Stomach (tissue), 4 donors: ENCODE results near the gene NPIPB8.
"Not testable (repeated sequence)": the region's sequence is repeated elsewhere in the genome, so short reads cannot be mapped to it uniquely, and the experiment has no call there.

Experiments
- EP300 ChIP-seq: sonication (generic); formaldehyde crosslinking; IDR thresholded peaks from one replicate; pipeline ENCODE4 v1.6.1; 2017; ENCODE audit warnings: antibody characterized with exemption
- POLR2A ChIP-seq, 4 donors: fragments of 450-650 bp; IDR thresholded peaks; one replicate each; pipeline ENCODE4 v1.6.1; 2016; ENCODE audit warnings: antibody characterized with exemption in 4 of 4, control low read depth in 2 of 4, mild to moderate bottlenecking in 1 of 4, moderate library complexity in 1 of 4
- POLR2AphosphoS5 ChIP-seq, 3 donors: sonication (generic); formaldehyde crosslinking; IDR thresholded peaks; one replicate each; pipeline ENCODE4 v1.6.1; 2016; ENCODE audit warnings: antibody characterized with exemption in 3 of 3
- TF ChIP-seq, protein P1 (sequence below), 7 experiments: fragments of 450-650 bp in 4 of 7; fragments of 200-600 bp in 3 of 7; sonication (generic) in 3 of 7; IDR thresholded peaks; one replicate each; pipeline ENCODE4 v1.5.1; 2016 to 2019; ENCODE audit warnings: antibody characterized with exemption in 7 of 7, control low read depth in 2 of 7, mild to moderate bottlenecking in 1 of 7

DNA sequence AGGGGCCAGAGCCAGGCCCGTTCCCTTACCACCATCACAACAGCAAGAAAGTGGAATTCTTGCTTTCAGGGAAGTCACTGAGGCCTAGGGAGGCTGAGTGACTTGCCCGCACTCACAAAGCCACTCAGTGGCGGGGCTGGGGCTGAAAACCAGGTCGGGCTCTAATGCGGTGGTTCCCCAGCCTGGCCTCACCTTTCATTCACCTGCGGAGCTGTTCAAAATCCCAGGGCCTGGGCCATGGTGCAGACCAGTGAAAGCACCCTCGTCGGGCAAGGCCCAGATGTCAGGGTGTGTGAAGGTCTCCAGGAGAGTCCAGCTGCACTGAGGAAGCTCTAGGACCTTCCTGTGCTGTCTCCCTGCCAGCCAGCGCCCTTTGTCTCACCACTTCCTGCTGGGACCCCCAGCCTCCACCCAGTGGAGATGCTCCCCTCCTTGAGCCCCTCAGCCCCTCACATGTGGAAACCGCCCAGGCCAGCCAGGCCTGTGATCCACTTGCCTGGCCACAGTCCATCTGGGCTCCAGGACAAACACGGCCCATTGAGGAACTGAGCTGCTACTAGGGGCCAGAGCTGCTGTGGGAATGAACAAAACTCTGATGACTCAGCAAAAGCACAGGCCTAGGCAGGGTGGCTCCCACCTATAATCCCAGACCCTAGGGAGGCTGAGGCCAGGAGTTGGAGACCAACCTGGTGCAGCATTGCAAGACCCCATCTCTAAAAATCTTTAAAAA is 28.8 kb upstream of the NPIPB8 start:
- TF ChIP-seq, protein P1, sequence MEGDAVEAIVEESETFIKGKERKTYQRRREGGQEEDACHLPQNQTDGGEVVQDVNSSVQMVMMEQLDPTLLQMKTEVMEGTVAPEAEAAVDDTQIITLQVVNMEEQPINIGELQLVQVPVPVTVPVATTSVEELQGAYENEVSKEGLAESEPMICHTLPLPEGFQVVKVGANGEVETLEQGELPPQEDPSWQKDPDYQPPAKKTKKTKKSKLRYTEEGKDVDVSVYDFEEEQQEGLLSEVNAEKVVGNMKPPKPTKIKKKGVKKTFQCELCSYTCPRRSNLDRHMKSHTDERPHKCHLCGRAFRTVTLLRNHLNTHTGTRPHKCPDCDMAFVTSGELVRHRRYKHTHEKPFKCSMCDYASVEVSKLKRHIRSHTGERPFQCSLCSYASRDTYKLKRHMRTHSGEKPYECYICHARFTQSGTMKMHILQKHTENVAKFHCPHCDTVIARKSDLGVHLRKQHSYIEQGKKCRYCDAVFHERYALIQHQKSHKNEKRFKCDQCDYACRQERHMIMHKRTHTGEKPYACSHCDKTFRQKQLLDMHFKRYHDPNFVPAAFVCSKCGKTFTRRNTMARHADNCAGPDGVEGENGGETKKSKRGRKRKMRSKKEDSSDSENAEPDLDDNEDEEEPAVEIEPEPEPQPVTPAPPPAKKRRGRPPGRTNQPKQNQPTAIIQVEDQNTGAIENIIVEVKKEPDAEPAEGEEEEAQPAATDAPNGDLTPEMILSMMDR (IDR thresholded peaks at IDR 0.05), result not testable (repeated sequence)
- TF ChIP-seq POLR2A (IDR thresholded peaks at IDR 0.05); EP300; POLR2AphosphoS5 (IDR thresholded peaks at IDR 0.05): not testable (repeated sequence)
